Fibroblast of skin of left quadriceps (primary cell): Measurements from ENCODE around the gene CNTFR.
"Not testable (repeated sequence)": the region's sequence is repeated elsewhere in the genome, so short reads cannot be mapped to it uniquely, and the experiment has no call there.

Experiments used
- DNase-seq, 2 experiments: peaks; one replicate each; pipeline ENCODE4 v3.0.0-alpha.2; 2013; ENCODE audit warnings: low read depth in 2 of 2

CNTFR gene

DNA sequence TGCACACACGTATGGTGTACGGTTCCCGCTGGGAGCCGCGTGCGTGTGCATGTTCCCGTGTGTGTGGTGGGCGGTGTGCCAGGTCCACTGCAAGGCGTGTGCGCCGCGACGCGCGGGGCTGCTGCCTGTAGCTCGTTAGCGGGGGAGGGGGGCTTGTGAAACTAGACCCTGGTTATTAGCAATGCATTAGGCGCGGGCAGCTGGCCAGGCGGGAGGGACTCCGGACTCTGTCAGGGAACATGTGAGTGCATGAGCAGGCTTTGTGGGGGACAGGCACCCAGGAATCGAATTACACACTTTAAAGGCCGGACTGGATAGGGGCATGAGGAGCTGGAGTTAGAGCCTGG, 34.5 kb downstream of the CNTFR start:
- no peak for DNase-seq

DNA sequence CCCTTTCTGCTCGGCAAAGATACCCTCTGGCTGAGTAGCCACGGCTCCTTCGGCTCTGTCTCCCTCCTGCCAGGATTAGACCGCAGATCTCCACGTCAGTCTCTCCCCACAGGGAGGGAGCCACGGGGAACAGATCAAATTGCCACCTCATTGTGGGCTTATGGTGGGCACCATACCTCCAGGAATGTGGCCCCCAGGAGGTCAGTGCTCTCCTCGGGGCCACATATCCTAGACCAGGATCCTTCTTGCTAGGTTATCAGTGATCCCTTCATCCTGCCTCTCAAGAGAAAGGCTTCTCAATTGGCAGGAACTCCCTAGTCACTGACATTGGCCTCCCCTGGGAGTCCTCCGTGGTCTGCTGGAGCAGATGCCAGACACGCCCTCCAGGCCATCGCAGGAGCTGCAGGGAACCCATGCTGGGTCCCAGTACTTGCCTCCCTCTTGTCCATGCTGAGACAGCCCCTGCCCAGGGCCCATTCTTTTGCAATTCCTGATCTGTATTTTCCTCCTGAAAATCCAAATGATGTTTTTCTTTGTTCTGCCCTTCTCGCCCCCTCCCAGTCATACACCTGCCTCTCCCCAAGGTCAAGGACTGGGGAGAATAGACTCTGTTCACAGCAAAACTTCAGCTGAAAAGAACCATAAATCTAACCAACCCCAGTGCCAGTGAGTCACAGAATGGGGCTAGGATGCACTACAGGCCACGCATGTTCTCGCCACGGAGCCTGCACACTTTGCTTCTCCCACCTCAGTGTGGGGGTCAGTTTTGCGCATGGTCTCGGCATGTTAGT, 35.1 kb downstream of the CNTFR start:
- DNase-seq, result no peak

DNA sequence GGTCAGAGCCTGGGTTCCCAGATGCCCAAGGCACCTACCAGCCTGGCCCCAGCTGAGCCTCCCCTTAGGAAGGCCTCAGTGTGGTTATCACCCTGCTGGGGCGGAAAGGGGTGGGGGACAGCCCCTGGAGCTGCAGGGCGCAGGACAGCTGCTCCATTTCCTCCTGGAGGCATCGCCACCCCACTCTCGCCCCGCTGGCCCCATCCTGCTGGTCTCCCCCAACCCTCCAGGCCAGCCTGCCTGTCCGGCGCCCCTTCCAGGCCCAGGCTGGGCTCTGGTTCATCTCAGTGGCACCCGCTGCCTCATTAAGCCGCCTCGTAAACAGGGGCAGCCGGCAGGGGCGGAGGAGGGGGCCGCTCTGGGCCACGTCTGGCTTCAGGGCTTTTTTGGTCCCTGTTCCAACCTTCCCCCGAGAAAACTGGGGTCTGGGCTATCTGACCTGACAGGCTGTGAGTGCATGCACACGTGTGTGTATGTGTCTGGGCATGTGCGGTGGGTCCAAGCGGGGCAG, 36.0 kb downstream of the CNTFR start:
- no peak for DNase-seq

DNA sequence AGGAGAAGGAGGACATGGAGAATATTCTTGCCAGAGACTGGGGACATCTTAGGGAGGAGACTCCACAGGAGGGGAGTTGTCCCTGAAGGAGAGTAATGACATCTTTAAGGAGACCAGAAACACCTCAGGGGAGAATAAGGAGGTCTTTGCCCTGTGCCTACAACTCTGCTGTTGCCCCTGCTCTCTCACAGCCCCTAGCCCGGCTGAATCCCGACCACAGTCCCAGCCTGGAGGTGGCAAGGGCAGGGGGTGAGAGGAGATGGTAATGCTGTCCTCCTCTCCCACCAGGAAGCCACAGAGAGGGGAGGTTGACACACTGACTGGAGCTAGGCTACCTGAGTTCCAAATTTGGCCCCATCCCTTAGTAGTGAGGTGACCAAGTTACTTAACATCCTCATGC, 36.5 kb downstream of the CNTFR start:
- DNase-seq, result no peak

DNA sequence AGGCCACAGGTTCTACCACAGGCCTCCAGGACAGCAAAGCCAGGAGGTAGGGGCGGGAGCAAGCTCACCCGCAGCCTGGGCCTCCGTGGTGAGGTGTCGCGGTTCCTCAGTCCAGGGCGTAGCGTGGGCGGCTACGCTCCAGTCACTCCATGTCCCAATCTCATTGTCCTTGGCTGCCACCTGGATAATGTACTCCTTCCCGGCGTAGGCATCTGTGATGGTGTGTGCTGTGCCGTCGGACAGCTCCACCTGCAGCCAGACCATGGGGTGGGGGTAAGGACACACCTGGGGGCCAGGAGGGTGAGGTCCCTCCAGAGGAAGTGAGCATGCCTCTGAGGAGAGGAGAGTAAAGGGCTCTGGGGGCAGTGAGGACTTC, 36.9 kb downstream of the CNTFR start:
- no peak for DNase-seq

DNA sequence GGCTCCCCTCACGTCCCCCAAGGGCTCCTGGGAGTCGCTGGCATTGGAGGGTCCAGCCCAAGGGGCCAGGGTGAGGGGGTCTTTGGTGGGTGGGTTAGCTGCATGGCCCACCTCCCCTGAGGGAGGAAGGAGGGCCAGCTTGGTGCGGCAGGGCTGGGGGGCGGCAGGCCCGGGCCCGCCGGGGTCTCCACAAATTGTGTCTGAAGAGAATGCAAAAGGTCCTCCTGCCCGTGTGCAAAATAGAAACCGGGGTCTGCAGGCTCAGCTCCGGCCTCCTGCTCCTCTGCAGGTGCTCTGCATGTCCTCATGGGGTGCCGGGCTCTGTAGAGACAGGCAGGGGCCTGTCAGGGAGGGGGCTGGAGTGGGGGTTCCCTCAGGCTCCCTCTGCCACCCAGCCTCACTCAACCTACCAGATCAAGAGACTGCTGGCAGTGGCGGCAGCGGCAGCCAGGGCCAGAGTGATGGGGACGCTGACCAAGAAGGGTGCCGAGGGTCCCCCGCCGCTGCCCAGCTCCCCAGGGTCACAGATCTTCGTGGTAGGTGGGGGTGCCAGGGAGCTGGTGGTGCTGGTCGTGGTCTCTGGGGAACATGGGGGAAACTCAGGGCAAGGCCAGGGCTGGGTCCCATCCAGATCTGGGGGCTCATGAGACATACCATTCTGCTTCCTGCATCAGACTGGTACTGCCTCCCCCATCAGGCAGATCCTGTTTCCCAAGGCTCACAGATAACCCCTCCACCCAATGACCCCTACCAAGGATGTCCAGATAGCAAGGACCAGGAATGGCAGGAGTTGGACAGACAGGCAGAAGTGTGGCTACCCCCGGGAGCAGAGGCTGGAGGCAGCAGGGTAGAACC, 37.5 kb downstream of the CNTFR start:
- DNase-seq, result no peak

DNA sequence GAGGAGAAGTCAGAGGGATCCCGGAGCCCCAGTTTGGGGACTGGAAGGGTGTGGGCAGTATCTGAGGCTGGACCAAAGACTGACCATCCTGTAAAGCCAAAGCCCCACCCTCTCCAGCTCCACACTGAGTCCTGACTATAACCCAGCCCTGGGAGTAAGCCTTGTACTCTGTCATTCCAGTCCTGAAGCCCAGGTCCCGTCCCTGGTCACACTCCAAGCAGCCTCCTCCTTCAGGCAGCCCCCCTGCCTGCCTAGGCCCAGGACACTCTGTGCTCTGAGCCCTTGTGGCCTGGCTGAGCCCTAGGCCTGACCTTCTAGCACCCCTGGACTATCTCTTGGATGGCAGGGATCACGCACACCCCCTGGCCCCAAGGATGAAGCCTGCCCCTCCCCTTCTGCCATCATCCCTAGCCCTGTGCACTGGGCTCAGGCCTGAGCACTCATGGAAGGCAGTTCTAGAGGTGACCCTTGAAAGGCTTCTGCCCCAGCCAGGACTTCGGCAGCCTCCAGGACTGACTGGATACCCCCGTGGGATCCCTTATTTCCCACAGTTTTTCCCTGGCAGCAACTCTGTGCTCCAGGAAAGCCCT, 38.7 kb downstream of the CNTFR start:
- DNase-seq, result no peak

DNA sequence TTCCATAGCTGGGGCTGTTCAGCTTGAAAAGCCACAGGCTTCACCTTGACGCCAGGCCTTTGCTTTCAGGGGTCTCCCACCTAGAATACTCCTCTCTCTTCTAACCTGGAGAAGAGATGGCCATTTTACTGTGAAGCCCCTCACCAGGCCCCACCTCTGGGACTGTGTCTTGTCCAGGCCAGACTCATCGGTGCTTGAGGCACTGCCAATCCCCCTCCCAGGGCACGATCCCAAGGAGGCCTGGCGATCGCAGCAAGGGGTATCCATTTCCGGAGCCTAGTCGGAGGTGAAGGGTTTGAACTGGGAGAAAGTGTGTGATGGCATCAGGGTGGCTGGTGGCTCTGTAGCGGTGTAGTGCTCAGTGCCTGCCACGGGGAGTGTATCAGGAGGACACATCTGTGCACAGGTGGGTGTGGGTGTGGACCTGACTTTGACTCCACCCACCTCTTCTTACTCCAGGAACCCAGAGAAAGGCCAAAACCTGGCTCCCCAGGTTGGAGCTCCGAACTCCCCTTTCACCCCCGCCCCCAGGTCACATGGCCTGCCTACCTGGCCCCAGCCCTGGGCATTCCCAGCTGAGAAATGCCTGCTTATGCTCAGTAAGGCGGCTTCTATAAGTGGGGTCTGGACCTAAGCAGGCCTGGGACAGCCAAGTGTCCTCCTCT, 39.4 kb downstream of the CNTFR start:
- DNase-seq, result no peak

DNA sequence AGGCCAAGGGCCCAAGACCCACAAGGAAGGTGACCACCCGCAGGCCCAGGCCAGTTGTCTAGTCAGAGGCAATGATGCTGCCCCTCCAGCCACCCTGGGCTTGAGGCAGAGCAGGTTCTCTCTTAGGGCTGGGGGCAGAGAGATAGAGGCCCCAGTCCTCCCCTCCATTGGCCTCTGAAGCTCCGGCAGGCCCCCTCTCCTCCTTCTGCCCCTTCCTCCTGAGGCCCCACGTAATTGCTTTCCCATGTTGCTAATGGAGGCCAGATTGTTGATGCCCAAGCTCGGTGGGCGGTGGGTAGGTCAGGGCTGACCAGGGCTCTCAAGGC, 40.2 kb downstream of the CNTFR start:
- no peak for DNase-seq

DNA sequence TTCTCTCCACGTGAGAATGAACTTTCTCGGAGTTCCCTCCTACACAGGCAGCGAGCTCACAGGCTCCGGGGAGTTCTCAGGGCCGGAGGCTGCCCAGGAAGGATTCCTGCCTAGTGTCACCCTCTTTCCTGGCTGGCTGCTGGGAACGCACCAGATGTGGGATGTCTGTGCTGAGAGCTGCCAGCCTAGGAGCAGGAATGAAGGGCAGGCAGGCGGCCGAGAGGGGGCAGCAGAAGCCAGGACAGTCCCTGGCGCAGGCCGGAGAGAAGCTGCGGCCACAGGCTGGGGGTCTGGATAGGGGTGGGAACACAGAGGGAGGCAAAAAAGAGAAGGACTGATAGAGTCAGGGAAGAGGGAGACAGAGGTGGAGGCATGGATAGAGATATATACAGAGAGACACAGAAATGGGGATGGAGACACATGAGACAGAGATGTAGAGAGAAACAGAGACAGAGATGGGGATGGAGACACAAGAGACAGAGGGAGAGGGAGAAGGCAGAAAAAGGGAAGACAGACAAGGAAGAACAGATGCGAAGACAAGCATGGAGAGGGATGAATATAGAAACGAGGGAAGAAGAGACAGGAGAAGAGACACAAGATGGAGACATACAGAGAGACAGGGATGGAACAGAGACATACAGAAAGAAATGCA, 41.4 kb downstream of the CNTFR start:
- DNase-seq, result peak; percentile 20 to 33

DNA sequence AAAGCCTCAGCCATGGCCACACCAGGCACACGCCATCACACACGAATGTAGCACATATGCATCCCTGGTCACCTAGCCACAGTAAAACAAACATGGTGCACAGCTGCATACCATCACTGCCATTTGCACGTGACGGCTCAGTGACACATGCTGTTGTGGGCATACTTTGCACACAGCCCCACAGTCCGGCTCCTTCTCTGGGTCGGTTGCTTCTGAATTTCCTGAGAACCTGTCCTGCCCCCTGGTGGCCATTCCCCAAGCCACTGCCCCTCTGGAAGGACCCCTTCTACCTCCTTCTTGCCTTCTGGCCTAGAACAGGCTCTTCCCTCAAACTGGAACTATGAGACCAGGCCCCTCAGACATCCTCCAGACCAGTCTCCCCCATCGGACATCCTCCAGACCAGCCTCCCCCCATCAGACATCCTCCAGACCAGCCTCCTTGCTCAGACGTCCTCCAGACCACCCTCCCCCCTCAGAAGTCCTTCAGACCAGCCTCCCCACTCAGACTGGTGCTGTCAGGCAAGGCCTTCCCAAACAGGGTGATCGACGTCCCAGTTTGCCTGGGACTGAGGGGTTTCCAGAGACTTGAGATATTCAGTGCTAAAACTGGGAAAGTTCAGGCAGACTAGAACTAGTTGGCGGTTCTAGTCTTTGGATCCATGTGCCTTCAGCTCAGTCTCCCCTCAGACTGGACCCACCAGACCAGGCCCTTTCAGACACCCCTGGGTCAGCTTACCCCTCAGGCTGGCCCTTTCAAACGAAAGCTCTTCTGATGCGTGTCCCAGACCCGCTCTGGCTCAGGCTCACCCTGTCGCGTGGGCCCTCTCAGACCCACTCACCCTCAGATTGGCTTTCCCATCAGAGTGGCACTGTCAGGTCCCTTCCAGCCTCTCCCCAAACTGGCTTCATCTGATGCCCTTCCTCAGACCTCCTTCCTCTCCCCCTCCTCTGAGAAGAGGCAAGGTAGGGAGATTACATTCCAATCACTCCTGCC, 42.4 kb downstream of the CNTFR start:
- DNase-seq, result peak in 1 of 2 experiments; percentile 29

DNA sequence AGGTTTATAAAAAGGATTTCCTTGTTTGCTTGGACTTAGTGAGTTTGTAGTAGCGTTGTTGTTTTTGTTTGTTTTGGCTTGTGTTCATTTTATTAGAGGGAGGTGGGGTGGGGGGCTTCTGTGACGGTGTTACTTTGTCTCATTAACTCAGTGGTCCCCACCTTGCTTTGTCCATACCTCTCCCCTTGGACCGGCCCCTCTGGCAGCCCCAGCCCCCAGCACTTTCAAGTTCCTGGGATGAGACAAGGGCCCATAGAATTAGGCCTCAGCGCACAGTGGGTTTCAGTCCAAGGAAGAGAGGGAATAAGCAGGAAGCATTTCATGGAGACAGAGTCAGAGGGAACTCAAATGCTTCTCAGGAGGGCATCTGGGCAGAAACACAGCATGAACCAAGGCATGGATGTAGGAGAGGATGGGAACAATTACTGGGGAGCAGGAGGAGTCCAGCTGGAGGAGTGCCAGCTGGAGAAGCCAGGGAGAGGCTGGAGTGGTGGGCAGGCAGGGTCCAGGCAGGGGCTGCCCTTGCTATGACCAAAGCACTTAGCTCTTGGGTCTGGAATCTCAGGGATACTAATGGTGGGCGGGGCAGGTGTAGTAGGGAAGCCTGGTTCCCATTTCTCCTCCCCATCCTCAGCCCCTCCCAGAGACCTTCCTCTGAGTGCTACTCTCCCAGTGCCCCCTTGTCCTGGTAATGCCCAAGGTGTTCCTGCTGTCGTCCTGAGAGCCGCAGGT, 43.3 kb downstream of the CNTFR start:
- DNase-seq, result no peak

DNA sequence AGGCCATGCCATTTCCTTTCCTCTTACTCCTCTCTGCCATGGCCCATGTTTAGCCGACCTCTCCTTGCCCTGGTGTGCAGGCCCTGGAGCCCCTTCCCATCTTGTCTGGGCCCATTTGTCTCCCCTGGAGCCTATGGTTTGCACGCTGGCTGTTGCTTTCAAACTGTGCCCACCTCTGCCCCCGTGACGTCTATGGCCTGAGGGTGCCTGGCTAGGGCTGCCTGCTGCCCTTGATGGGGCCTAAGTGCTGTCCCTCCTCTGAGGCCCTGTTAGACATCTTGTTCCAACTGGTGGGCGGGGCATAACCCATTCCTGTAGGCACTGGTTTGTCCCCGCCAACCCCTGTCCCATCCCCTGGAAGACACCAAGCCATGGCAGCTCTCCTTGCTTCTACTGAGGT, 44.0 kb downstream of the CNTFR start:
- DNase-seq, result no peak

DNA sequence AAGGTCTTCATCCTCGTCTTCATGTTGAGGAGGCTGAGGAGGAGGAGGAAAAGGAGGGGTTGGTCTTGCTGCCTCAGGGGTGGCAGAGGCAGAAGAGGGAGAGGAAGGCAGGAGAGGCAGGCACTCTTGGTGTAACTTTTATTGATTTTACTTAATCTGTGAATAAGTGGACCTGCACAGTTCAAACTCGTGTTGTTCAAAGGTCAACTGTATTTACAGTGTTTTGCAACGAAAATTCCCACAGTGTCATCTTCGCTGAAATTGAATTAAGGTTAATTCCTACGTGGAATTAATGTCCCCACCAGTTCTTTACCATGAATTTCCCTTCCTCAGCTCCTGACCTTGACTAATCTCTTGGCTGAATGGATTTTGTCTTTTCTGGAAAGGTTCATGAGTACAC, 45.5 kb downstream of the CNTFR start:
- DNase-seq, result no peak

DNA sequence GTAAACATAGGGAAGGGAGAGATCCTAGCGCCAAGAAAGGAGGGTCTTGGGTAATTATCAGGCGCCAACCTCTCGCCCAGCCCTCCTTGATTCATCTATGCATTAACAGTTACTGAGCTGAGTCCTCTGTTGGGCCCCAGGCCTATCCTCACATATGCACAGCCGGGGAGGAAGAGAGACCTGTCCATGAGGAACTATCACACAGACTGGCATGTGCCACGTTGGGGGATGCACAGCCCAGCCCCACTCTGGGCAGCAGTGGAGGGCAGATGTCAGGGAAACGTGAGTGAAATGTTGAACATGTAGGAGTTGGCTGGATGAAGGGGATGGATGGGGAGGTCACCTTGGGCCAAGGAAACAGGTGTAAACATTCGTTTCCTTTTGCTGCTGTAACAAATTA, 48.0 kb downstream of the CNTFR start:
- DNase-seq, result no peak

DNA sequence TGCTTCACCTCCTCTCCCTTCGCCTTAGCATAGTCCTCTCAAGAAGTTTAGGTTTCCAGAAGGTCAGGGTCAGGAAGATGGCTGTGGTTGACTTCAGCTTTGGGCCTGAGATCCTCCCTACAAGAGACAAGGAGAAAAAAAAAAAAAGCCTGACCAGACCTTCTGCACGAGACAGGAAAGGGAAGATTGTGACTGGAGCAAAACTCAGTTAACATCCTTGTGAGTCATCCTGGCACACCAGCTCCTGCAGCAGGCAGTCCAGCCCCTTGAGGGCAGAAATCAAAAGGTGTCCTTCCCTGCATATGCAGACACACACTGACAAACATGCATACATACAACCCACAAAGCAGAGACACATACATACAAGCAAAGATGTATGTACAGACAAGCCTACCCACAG, 48.7 kb downstream of the CNTFR start:
- DNase-seq, result no peak

DNA sequence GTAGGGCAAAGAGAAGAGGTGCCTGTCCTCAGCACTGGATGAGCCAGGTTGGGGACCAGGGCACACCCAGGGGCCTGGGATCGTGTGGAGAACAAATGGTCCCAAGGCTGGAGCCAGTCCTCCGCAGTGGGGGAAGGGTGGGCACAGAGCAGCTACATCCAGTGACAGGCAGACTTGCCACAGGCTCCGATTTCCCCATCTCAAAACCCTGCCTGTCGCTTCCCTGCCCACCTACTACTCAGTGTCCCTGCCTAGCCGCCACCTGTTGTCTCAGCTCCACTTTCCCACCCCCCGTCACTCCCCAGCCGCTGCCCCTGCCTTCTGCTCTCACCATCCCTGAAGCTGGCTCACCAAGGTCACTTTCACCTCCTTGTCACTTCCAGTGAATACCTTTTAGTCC, 52.8 kb downstream of the CNTFR start:
- DNase-seq, result no peak

DNA sequence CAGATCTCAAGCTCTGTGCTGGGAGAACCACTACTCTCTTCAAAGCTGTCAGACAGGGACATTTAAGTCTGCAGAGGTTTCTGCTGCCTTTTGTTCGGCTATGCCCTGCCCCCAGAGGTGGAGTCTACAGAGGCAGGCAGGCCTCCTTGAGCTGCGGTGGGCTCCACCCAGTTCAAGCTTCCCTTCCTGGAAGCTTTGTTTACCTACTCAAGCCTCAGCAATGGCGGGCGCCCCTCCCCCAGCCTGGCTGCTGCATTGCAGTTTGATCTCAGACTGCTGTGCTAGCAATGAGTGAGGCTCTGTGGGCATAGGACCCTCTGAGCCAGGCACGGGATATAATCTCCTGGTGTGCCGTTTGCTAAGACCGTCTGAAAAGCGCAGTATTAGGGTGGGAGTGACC, 57.5 kb downstream of the CNTFR start:
- DNase-seq, result not testable (repeated sequence)

DNA sequence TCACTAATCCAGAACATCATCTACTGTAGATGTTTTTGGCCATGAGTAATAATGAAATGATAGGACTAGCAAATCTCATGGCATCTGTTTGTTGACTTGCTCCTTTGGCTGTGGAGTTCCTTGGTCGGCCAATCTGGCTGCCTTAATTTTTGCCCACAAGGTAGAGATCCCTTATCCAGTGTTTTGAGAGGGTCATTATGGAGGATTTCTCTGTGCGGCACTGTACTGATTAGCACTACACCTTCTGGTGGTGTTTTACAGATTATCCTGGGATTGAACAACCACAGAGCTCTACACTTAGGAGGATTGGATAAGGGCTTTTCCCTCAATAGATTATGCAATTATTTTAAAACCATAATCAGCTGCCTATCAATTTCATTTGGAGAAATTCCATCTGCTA, 63.5 kb downstream of the CNTFR start:
- no peak for DNase-seq

DNA sequence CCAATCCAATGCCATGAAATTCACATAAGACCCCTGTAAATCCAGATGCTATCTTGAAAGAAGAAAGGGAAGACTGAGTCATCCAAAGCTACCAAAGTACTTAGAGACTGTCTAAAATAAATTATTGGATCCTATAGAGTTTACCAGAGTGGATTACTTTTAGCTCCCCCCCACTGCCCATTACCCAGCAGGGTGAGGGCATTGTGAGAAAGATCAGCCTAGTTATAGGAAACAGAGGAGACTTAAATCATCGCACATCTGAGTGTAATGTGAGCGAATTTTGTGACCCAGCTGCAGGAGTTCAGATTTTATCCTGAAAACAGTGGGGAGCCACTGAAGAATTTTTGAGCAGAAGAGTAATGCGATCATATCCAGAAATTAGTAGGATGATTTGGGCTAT, 65.2 kb downstream of the CNTFR start:
- no peak for DNase-seq
